LNCAP (cell line): Measurements from ENCODE around the gene VILL.

Experiments used
- CTCF ChIP-seq: fragments of 450-650 bp; IDR thresholded peaks from 2 replicates; pipeline ENCODE4 v1.5.1; 2017; ENCODE audit warnings: mild to moderate bottlenecking

The VILL gene

GRCh38 chr3:38036906-38037305 lies 46.3 kb downstream of the VILL start:
- no peak for TF ChIP-seq CTCF

- no peak for TF ChIP-seq CTCF
These were observed 47.9 kb downstream of the VILL start for GRCh38 chr3:38038447-38038911.

- TF ChIP-seq CTCF, result no peak
These were observed 48.7 kb downstream of the VILL start, which contains the start of gene DLEC1 for GRCh38 chr3:38039101-38039898. TSS of gene DLEC1 (plus strand) at chr3:38039208. CDS start at chr3:38039226, 18 bp downstream.

- no peak for TF ChIP-seq CTCF
These were observed 49.3 kb downstream of the VILL start for GRCh38 chr3:38039899-38040261.

- TF ChIP-seq CTCF, result no peak
These were observed 49.8 kb downstream of the VILL start for GRCh38 chr3:38040401-38040800.

- TF ChIP-seq CTCF, result no peak
These were observed 52.9 kb downstream of the VILL start for GRCh38 chr3:38043486-38043885.

GRCh38 chr3:38046027-38046426 lies 55.4 kb downstream of the VILL start:
- no peak for TF ChIP-seq CTCF
